GM23248 (cell line): ENCODE results near the gene DAAM1.

Source experiments
- EZH2 ChIP-seq: fragments of 200-600 bp; sonication (generic); IDR thresholded peaks from 2 replicates; pipeline ENCODE4 v1.6.1; 2018; ENCODE audit warnings: antibody characterized with exemption, mild to moderate bottlenecking; ENCODE audit not compliant: insufficient read depth, poor library complexity, severe bottlenecking
- EZH2phosphoT487 ChIP-seq: fragments of 200-600 bp; sonication (generic); IDR thresholded peaks from 2 replicates; pipeline ENCODE4 v1.6.1; 2018; ENCODE audit warnings: antibody characterized with exemption, moderate library complexity, mild to moderate bottlenecking, low read depth; ENCODE audit not compliant: insufficient read depth

- no peak for TF ChIP-seq EZH2
- no peak for TF ChIP-seq EZH2phosphoT487
Measured at GRCh38 chr14:59276235-59276634, 87.8 kb downstream of the DAAM1 start.
